ENCODE data around the gene HUS1.

- peak in 1 of 7 experiments; percentile 11 for TF ChIP-seq CTCF (IDR thresholded peaks at IDR 0.05)
- no peak for TF ChIP-seq POLR2A (IDR thresholded peaks at IDR 0.05)
Observed at GRCh38 chr7:47988496-47989386, 9.3 kb upstream of the HUS1 start.

Measured in body of pancreas (tissue), 4 donors.